ENCODE data around the gene RND2. TPM values are rescaled to one million over a fixed set of nuclear protein-coding genes. Genes with fewer than 3 reads are reported as not detected.

The RND2 gene
- polyA plus RNA-seq, 3 donors from 2014 or later, result not detected

Other genes with a start within 250 kb of the RND2 start
- not detected for gene WNK4, start 244.6 kb upstream of the RND2 start, polyA plus RNA-seq
- 100 to 1,000 TPM; 162 to 221 (median 186) TPM for gene COA3, start 226.5 kb upstream of the RND2 start, polyA plus RNA-seq
- under 1 TPM in 2 of 3 donors, not detected in 1; 0.10 to 0.40 TPM for gene CNTD1, start 226.4 kb upstream of the RND2 start, polyA plus RNA-seq
- gene BECN1, start 200.9 kb upstream of the RND2 start, polyA plus RNA-seq, result 100 to 1,000 TPM in 2 of 3 donors, 10 to 100 TPM in 1; 97.6 to 163 (median 135) TPM
- gene PSME3, start 191.8 kb upstream of the RND2 start, polyA plus RNA-seq, result 100 to 1,000 TPM; 122 to 200 (median 161) TPM
- under 1 TPM in 1 of 3 donors, not detected in 2; 0.12 TPM for gene AOC2, start 180.7 kb upstream of the RND2 start, polyA plus RNA-seq
- not detected for gene AOC3, start 174.0 kb upstream of the RND2 start, polyA plus RNA-seq
- gene G6PC1, start 124.4 kb upstream of the RND2 start, polyA plus RNA-seq, result not detected
- gene AARSD1, start 60.8 kb upstream of the RND2 start, polyA plus RNA-seq, result 10 to 100 TPM; 36.2 to 46.7 (median 36.4) TPM
- not detected for gene PTGES3L, start 45.2 kb upstream of the RND2 start, polyA plus RNA-seq
- 10 to 100 TPM; 10.2 to 16.5 (median 13.0) TPM for gene RUNDC1, start 44.7 kb upstream of the RND2 start, polyA plus RNA-seq
- 1,000 to 10,000 TPM in 2 of 3 donors, 100 to 1,000 TPM in 1; 807 to 2,182 (median 1,177) TPM for gene RPL27, start 26.8 kb upstream of the RND2 start, polyA plus RNA-seq
- 100 to 1,000 TPM; 127 to 130 (median 129) TPM for gene IFI35, start 18.4 kb upstream of the RND2 start, polyA plus RNA-seq
- 10 to 100 TPM; 33.7 to 56.3 (median 34.5) TPM for gene VAT1, start 2.8 kb upstream of the RND2 start, polyA plus RNA-seq
- 1 to 10 TPM; 1.1 to 7.2 (median 5.8) TPM for gene BRCA1, start 100.1 kb downstream of the RND2 start, polyA plus RNA-seq
- 10 to 100 TPM; 59.3 to 96.7 (median 78.5) TPM for gene NBR1, start 146.0 kb downstream of the RND2 start, polyA plus RNA-seq
- gene TMEM106A, start 186.6 kb downstream of the RND2 start, polyA plus RNA-seq, result 1 to 10 TPM; 2.5 to 7.9 (median 3.5) TPM
- 1 to 10 TPM in 1 of 3 donors, not detected in 2; 1.2 TPM for gene CCDC200, start 203.4 kb downstream of the RND2 start, polyA plus RNA-seq
- not detected for gene RNU2-1, start 208.7 kb downstream of the RND2 start, polyA plus RNA-seq